Neutrophil (primary cell): Measurements from ENCODE around the gene SLC33A1.
"Not testable (repeated sequence)": the region's sequence is repeated elsewhere in the genome, so short reads cannot be mapped to it uniquely, and the experiment has no call there.

Source experiments
- H3K27ac ChIP-seq: fragments of 200-600 bp; sonication (generic); 2 replicates; pipeline ENCODE4 v1.5.1; 2016; ENCODE audit warnings: mild to moderate bottlenecking, moderate library complexity
- H3K27me3 ChIP-seq: fragments of 200-600 bp; sonication (generic); 2 replicates; pipeline ENCODE4 v1.6.0; 2016; ENCODE audit warnings: mild to moderate bottlenecking
- H3K36me3 ChIP-seq: fragments of 200-600 bp; sonication (generic); 2 replicates; pipeline ENCODE4 v1.5.1; 2017
- H3K4me1 ChIP-seq, 2 experiments: fragments of 200-600 bp in 1 of 2; sonication (generic) in 1 of 2; 1 replicate in 1 of 2; 2 replicates in 1 of 2; pipeline versions ENCODE4 v1.5.1 to v1.6.1; 2013 to 2016; ENCODE audit warnings: low read depth in 1 of 2, low read length in 1 of 2, mild to moderate bottlenecking in 1 of 2, moderate library complexity in 1 of 2; ENCODE audit not compliant: control insufficient read depth in 1 of 2, insufficient read depth in 1 of 2
- H3K4me3 ChIP-seq, 2 experiments: fragments of 200-600 bp in 1 of 2; sonication (generic) in 1 of 2; 1 replicate in 1 of 2; 2 replicates in 1 of 2; pipeline ENCODE4 v1.5.1; 2013 to 2016; ENCODE audit warnings: low read depth in 1 of 2, low read length in 1 of 2, mild to moderate bottlenecking in 1 of 2, moderate library complexity in 1 of 2
- H3K9me3 ChIP-seq: fragments of 200-600 bp; sonication (generic); 2 replicates; pipeline ENCODE4 v1.5.1; 2016
- CTCF ChIP-seq: fragments of 200-600 bp; sonication (generic); IDR thresholded peaks from 2 replicates; pipeline ENCODE4 v1.5.1; 2016; ENCODE audit warnings: antibody characterized with exemption

SLC33A1 gene

GRCh38 chr3:155843569-155843968 lies 10.7 kb downstream of the SLC33A1 start:
- Histone ChIP-seq H3K36me3 (no peaks in the 10 kb centered on the region), H3K4me1 (no peaks in the 10 kb centered on the region), H3K4me3 (no peak overlapping the region), H3K9me3 (no peaks in the 10 kb centered on the region), H3K27ac (no peak overlapping the region), H3K27me3 (no peaks in the 10 kb centered on the region)
- TF ChIP-seq CTCF = no peak

- Histone ChIP-seq H3K36me3 (peaks cover 9% of the 10 kb centered on the region), H3K27ac (no peak overlapping the region), H3K4me1 (no peaks in the 10 kb centered on the region), H3K4me3 (no peak overlapping the region), H3K27me3 (no peaks in the 10 kb centered on the region), H3K9me3 (no peaks in the 10 kb centered on the region)
- TF ChIP-seq CTCF = no peak
Measured at GRCh38 chr3:155835341-155836071, 18.7 kb downstream of the SLC33A1 start.

- H3K27me3 ChIP-seq, H3K4me3 ChIP-seq, H3K27ac ChIP-seq, H3K4me1 ChIP-seq, H3K9me3 ChIP-seq: not testable (repeated sequence)
- H3K36me3 ChIP-seq = peaks cover 24% of the 10 kb centered on the region
Measured at GRCh38 chr3:155828490-155829098, 25.6 kb downstream of the SLC33A1 start.

GRCh38 chr3:155815030-155815545 lies 39.1 kb downstream of the SLC33A1 start:
- no peaks in the 10 kb centered on the region for H3K9me3 ChIP-seq

GRCh38 chr3:155813224-155813623 lies 41.0 kb downstream of the SLC33A1 start:
- H3K27me3 ChIP-seq, H3K9me3 ChIP-seq, H3K27ac ChIP-seq, H3K4me3 ChIP-seq, H3K4me1 ChIP-seq, H3K36me3 ChIP-seq: not testable (repeated sequence)

More at GRCh38 chr3:155815030-155815545, 39.1 kb downstream of the SLC33A1 start:
- no peaks in the 10 kb centered on the region for H3K4me1 ChIP-seq
- H3K27ac ChIP-seq = no peak overlapping the region
- H3K4me3 ChIP-seq = no peak overlapping the region
- H3K36me3 ChIP-seq = no peaks in the 10 kb centered on the region
- no peaks in the 10 kb centered on the region for H3K27me3 ChIP-seq
- no peak for TF ChIP-seq CTCF

- peaks cover 6 to 9% of the 10 kb centered on the region in 2 experiments for H3K4me1 ChIP-seq
- TF ChIP-seq CTCF = no peak
- H3K36me3 ChIP-seq = no peaks in the 10 kb centered on the region
- H3K4me3 ChIP-seq = no peak overlapping the region
- H3K27ac ChIP-seq = no peak overlapping the region
- no peaks in the 10 kb centered on the region for H3K9me3 ChIP-seq
- H3K27me3 ChIP-seq = no peaks in the 10 kb centered on the region
Measured at GRCh38 chr3:155809181-155809580, 45.0 kb downstream of the SLC33A1 start.
